ENCODE measurements around the gene SSH2.
A peak's percentile ranks its signal among the peaks of the same experiment; 100 is the strongest.

The SSH2 gene

DNA sequence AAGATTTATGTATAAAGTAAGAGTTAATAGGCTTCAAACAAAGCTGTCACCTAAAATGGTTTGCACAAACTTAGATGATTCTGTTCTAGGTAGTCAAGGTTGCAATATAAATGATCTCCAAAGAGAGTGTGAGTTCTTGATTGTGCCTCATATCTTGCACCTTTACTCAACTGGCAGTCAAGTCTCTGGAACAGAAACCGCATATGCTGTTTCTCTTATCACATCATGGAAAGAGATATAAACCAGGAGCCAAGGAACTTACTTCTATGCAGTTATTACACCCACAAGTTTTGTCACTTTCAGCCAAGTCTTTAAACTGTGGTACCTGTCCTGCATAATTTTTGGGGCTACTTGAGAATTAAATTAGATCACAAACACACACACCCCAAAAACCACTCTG lies 5.2 kb downstream of the SSH2 start:
- no peak overlapping the region for H3K27ac ChIP-seq

GRCh38 chr17:29918922-29919856 lies 10.8 kb downstream of the SSH2 start:
- Histone ChIP-seq H3K27me3 (ENCODE audit: insufficient read depth, low read depth, severe bottlenecking) (no peaks in the 10 kb centered on the region), H3K9me3 (ENCODE audit: severe bottlenecking) (no peaks in the 10 kb centered on the region), H3K4me3 (ENCODE audit: low read depth, low read length) (no peak overlapping the region), H3K36me3 (no peaks in the 10 kb centered on the region), H3K27ac (peak overlapping the region; percentile 81)
- no peak for DNase-seq
- no peak for TF ChIP-seq CTCF (IDR thresholded peaks at IDR 0.05; ENCODE audit: low read depth, low read length)

More for the DNA sequence above, 5.2 kb downstream of the SSH2 start:
- TF ChIP-seq CTCF (IDR thresholded peaks at IDR 0.05; ENCODE audit: low read depth, low read length), result no peak
- Histone ChIP-seq H3K9me3 (ENCODE audit: severe bottlenecking) (no peaks in the 10 kb centered on the region), H3K36me3 (no peaks in the 10 kb centered on the region; the same call in 1 of the 2 replicates), H3K27me3 (ENCODE audit: insufficient read depth, low read depth, severe bottlenecking) (no peaks in the 10 kb centered on the region), H3K4me3 (ENCODE audit: low read depth, low read length) (no peak overlapping the region)
- DNase-seq, result no peak

DNA sequence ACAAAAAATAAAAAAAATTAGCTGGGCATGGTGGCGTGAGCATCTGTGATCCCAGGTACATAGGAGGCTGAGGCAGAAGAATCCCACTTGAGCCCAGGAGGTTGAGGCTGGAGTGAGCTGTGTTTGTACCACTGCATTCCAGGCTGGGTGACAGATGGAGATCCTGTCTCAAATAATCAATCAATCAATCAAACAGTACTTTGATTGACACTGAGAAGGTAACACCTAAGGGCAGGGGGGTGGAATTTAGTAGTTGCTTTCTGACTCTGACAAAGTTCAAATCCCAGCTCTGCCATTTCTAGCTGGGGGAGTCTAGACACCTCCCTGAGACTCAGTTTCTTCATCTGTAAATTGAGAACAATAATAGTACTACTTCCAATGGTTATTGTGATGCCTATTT lies 12.0 kb downstream of the SSH2 start:
- Histone ChIP-seq H3K36me3 (no peaks in the 10 kb centered on the region), H3K4me3 (ENCODE audit: low read depth, low read length) (no peak overlapping the region), H3K27me3 (ENCODE audit: insufficient read depth, low read depth, severe bottlenecking) (no peaks in the 10 kb centered on the region), H3K27ac (no peak overlapping the region), H3K9me3 (ENCODE audit: severe bottlenecking) (no peaks in the 10 kb centered on the region)
- TF ChIP-seq CTCF (IDR thresholded peaks at IDR 0.05; ENCODE audit: low read depth, low read length), result no peak
- no peak for DNase-seq

- Histone ChIP-seq H3K27me3 (ENCODE audit: insufficient read depth, low read depth, severe bottlenecking) (no peaks in the 10 kb centered on the region), H3K27ac (no peak overlapping the region), H3K36me3 (no peaks in the 10 kb centered on the region), H3K9me3 (ENCODE audit: severe bottlenecking) (no peaks in the 10 kb centered on the region), H3K4me3 (ENCODE audit: low read depth, low read length) (no peak overlapping the region)
- no peak for TF ChIP-seq CTCF (IDR thresholded peaks at IDR 0.05; ENCODE audit: low read depth, low read length)
- no peak for DNase-seq
Observed at GRCh38 chr17:29914819-29915537, 15.1 kb downstream of the SSH2 start.

- H3K9me3 ChIP-seq (ENCODE audit: severe bottlenecking), result no peaks in the 10 kb centered on the region
- H3K36me3 ChIP-seq, result no peaks in the 10 kb centered on the region
- DNase-seq, result no peak
- no peak overlapping the region for H3K4me3 ChIP-seq (ENCODE audit: low read depth, low read length)
- no peaks in the 10 kb centered on the region for H3K27me3 ChIP-seq (ENCODE audit: insufficient read depth, low read depth, severe bottlenecking)
- TF ChIP-seq CTCF (IDR thresholded peaks at IDR 0.05; ENCODE audit: low read depth, low read length), result no peak
- no peak overlapping the region for H3K27ac ChIP-seq
Observed at GRCh38 chr17:29911641-29912177, 18.3 kb downstream of the SSH2 start.

Data from WERI-Rb-1 (cell line).